Measurements from ENCODE around the gene SLC16A14. TPM values are rescaled to one million over a fixed set of nuclear protein-coding genes. Genes with fewer than 3 reads are reported as not detected.

Gene SLC16A14
- polyA plus RNA-seq, 1 of the 3 experiments (the other 2 are of a cell fraction) = 0.90 TPM

- Histone ChIP-seq H3F3A (replicated peaks; ENCODE audit: insufficient read depth) (no peaks in the 10 kb centered on the region), H3K9me2 (no peaks in the 10 kb centered on the region), H3K9ac (peak overlapping the region; percentile 53; the same call in 1 of the 2 replicates), H3K4me3 (ENCODE audit: low read depth in 2 of 2, low read length in 1 of 2) (peak overlapping the region; percentile 56 to 66), H3K27ac (ENCODE audit: low read depth in 2 of 2, low read length in 1 of 2) (no peak overlapping the region; a peak in 1 of 4 replicates), H3K27me3 (ENCODE audit: insufficient read depth) (no peaks in the 10 kb centered on the region), H3K36me3 (replicated peaks in 1 of 2; ENCODE audit: control insufficient read depth in 1 of 2, insufficient read depth in 2 of 2, low read length in 1 of 2) (no peaks in the 10 kb centered on the region), H3K9me3 (no peaks in the 10 kb centered on the region), H2AFZ (ENCODE audit: low read depth) (peak overlapping the region; percentile 83), H3K79me2 (ENCODE audit: insufficient read depth) (no peaks in the 10 kb centered on the region), H3K4me2 (peak overlapping the region; percentile 94), H4K20me1 (ENCODE audit: insufficient read depth) (no peaks in the 10 kb centered on the region), H3K4me1 (ENCODE audit: control insufficient read depth in 1 of 2, insufficient read depth in 2 of 2, low read depth in 1 of 2, low read length in 1 of 2) (no peaks in the 10 kb centered on the region; a peak in 1 of 4 replicates)
- POLR2A ChIA-PET = interaction anchor here (2.3 kb wide), 1 partner anchor 147 kb away, joined by 11 read pairs; the partner anchor contains the start of genes FBXO36 and TRIP12
- TF ChIP-seq NFIC (IDR thresholded peaks at IDR 0.05; ENCODE audit: borderline replicate concordance) = no peak
- TF ChIP-seq CHD2 (IDR thresholded peaks at IDR 0.05; ENCODE audit: low read length, partially characterized antibody) = no peak
- peak; percentile 21 for TF ChIP-seq CTCF (IDR thresholded peaks at IDR 0.05)
- no peak for TF ChIP-seq RXRA (IDR thresholded peaks at IDR 0.05; ENCODE audit: borderline replicate concordance, low read depth)
- TF ChIP-seq TCF12 (IDR thresholded peaks at IDR 0.05) = no peak
- TF ChIP-seq ELF1 (IDR thresholded peaks at IDR 0.05) = no peak
- TF ChIP-seq EZH2phosphoT487 (IDR thresholded peaks at IDR 0.05; ENCODE audit: borderline replicate concordance, low read depth) = no peak
- no peak for TF ChIP-seq RAD21 (IDR thresholded peaks at IDR 0.05; ENCODE audit: low read length)
- no peak for TF ChIP-seq POLR2AphosphoS5 (IDR thresholded peaks at IDR 0.05; ENCODE audit: low read depth, low read length)
- TF ChIP-seq MAX (IDR thresholded peaks at IDR 0.05; ENCODE audit: low read depth) = peak; percentile 51; the same call in 1 of the 2 replicates
- CTCF ChIA-PET = interaction anchor here (0.7 to 5.8 kb wide), 25 partner anchors 9 to 286 kb away, joined by 3 to 69 read pairs (median 5); partner anchors contain the start of genes FBXO36 and TRIP12
- DNase-seq = peak; percentile 82
- WGBS (ENCODE audit: low lambda C conversion rate) = 0% methylated on average over 12 of the region's 60 CpGs
Observed at GRCh38 chr2:230068016-230068650, 591 bp downstream of the SLC16A14 start.

GRCh38 chr2:230060672-230061293 is 7.9 kb downstream of the SLC16A14 start:
- H3K27ac ChIP-seq (ENCODE audit: low read depth in 2 of 2, low read length in 1 of 2) = no peak overlapping the region
- H3K4me3 ChIP-seq (ENCODE audit: low read depth in 2 of 2, low read length in 1 of 2) = no peak overlapping the region
- no peaks in the 10 kb centered on the region for H3K79me2 ChIP-seq (ENCODE audit: insufficient read depth)
- no peaks in the 10 kb centered on the region for H3K36me3 ChIP-seq (replicated peaks in 1 of 2; ENCODE audit: control insufficient read depth in 1 of 2, insufficient read depth in 2 of 2, low read length in 1 of 2)
- no peaks in the 10 kb centered on the region for H3F3A ChIP-seq (replicated peaks; ENCODE audit: insufficient read depth)
- no peaks in the 10 kb centered on the region for H3K9me3 ChIP-seq
- no peak overlapping the region for H2AFZ ChIP-seq (ENCODE audit: low read depth)
- no peaks in the 10 kb centered on the region for H4K20me1 ChIP-seq (ENCODE audit: insufficient read depth)
- no peak for TF ChIP-seq RAD21 (IDR thresholded peaks at IDR 0.05; ENCODE audit: low read length)
- TF ChIP-seq REST (IDR thresholded peaks at IDR 0.05; ENCODE audit: low read depth, low read length) = peak; percentile 35; the same call in 1 of the 2 replicates
- no peak for TF ChIP-seq ZBTB33 (IDR thresholded peaks at IDR 0.05; ENCODE audit: borderline replicate concordance, low read depth)
- TF ChIP-seq JUND (IDR thresholded peaks at IDR 0.05) = no peak
- 95% methylated on average over 3 of the region's 3 CpGs for WGBS (ENCODE audit: low lambda C conversion rate)
- DNase-seq = no peak
- H3K9me2 ChIP-seq = no peaks in the 10 kb centered on the region
- POLR2A ChIA-PET = no interaction called here
- no peak overlapping the region for H3K4me2 ChIP-seq
- no peaks in the 10 kb centered on the region; a peak in 1 of 4 replicates for H3K4me1 ChIP-seq (ENCODE audit: control insufficient read depth in 1 of 2, insufficient read depth in 2 of 2, low read depth in 1 of 2, low read length in 1 of 2)
- H3K27me3 ChIP-seq (ENCODE audit: insufficient read depth) = no peaks in the 10 kb centered on the region
- H3K9ac ChIP-seq = no peak overlapping the region
- CTCF ChIA-PET = interaction anchor here (0.7 to 2.5 kb wide), 4 partner anchors 7 to 99 kb away, joined by 3 to 9 read pairs (median 4); partner anchors contain the start of gene SLC16A14

Measured in SK-N-SH (cell line).